GM23248 (cell line): Measurements from ENCODE around the gene MEF2B.
"Not testable (repeated sequence)": the region's sequence is repeated elsewhere in the genome, so short reads cannot be mapped to it uniquely, and the experiment has no call there.

Experiments
- EZH2 ChIP-seq: fragments of 200-600 bp; sonication (generic); IDR thresholded peaks from 2 replicates; pipeline ENCODE4 v1.6.1; 2018; ENCODE audit warnings: antibody characterized with exemption, mild to moderate bottlenecking; ENCODE audit not compliant: insufficient read depth, poor library complexity, severe bottlenecking
- EZH2phosphoT487 ChIP-seq: fragments of 200-600 bp; sonication (generic); IDR thresholded peaks from 2 replicates; pipeline ENCODE4 v1.6.1; 2018; ENCODE audit warnings: antibody characterized with exemption, moderate library complexity, mild to moderate bottlenecking, low read depth; ENCODE audit not compliant: insufficient read depth

GRCh38 chr19:19173243-19173642 lies 3.2 kb upstream of the MEF2B start:
- not testable (repeated sequence) for TF ChIP-seq EZH2phosphoT487, EZH2
